Measurements from ENCODE around the gene UBE2E1.

GRCh38 chr3:23900744-23901143 is 95.0 kb downstream of the UBE2E1 start:
- TF ChIP-seq POLR2A (IDR thresholded peaks at IDR 0.05) (no peak), EP300 (IDR thresholded peaks at IDR 0.05) (no peak), CTCF (IDR thresholded peaks at IDR 0.05) (no peak), POLR2AphosphoS5 (IDR thresholded peaks at IDR 0.05) (no peak)

Data from suprapubic skin (tissue), 4 donors.